GM23248 (cell line): ENCODE results near the gene SH2D5. TPM values are rescaled to one million over a fixed set of nuclear protein-coding genes. Genes with fewer than 3 reads are reported as not detected.

Source experiments
- DNase-seq: peaks from one replicate; pipeline ENCODE4 v3.0.0-alpha.2; 2015
- H2AFZ ChIP-seq: fragments of 200-600 bp; sonication (generic); 2 replicates; pipeline ENCODE4 v1.6.1; 2016; ENCODE audit warnings: antibody characterized with exemption
- H3F3A ChIP-seq: fragments of 200-600 bp; sonication (generic); 2 replicates; pipeline ENCODE4 v1.6.1; 2016; ENCODE audit warnings: mild to moderate bottlenecking, antibody characterized with exemption, mixed run types; ENCODE audit not compliant: insufficient read depth
- H3K27ac ChIP-seq: fragments of 200-600 bp; sonication (generic); 2 replicates; pipeline ENCODE4 v1.5.1; 2016; ENCODE audit warnings: mild to moderate bottlenecking
- H3K27me3 ChIP-seq: fragments of 200-600 bp; sonication (generic); replicated peaks from 2 replicates; pipeline ENCODE4 v1.6.1; 2016; ENCODE audit warnings: mild to moderate bottlenecking; ENCODE audit not compliant: insufficient read depth
- H3K36me3 ChIP-seq: fragments of 200-600 bp; sonication (generic); 2 replicates; pipeline ENCODE4 v1.6.1; 2016; ENCODE audit warnings: low read depth, mild to moderate bottlenecking
- H3K4me1 ChIP-seq: fragments of 200-600 bp; sonication (generic); 2 replicates; pipeline ENCODE4 v1.6.1; 2016; ENCODE audit warnings: mild to moderate bottlenecking; ENCODE audit not compliant: insufficient read depth
- H3K4me2 ChIP-seq: fragments of 200-600 bp; sonication (generic); one replicate; pipeline ENCODE4 v1.6.1; 2016; ENCODE audit warnings: mild to moderate bottlenecking; ENCODE audit not compliant: unreplicated experiment
- H3K4me3 ChIP-seq: fragments of 200-600 bp; sonication (generic); 2 replicates; pipeline ENCODE4 v1.5.1; 2016; ENCODE audit warnings: mild to moderate bottlenecking
- H3K79me2 ChIP-seq: fragments of 200-600 bp; sonication (generic); 2 replicates; pipeline ENCODE4 v1.6.1; 2016; ENCODE audit warnings: mild to moderate bottlenecking; ENCODE audit not compliant: insufficient read depth
- H3K9ac ChIP-seq: fragments of 200-600 bp; sonication (generic); 2 replicates; pipeline ENCODE4 v1.6.1; 2016; ENCODE audit warnings: mild to moderate bottlenecking
- H3K9me2 ChIP-seq: fragments of 200-600 bp; sonication (generic); 2 replicates; pipeline ENCODE4 v1.6.1; 2016; ENCODE audit warnings: mixed run types, mild to moderate bottlenecking, moderate library complexity; ENCODE audit not compliant: insufficient read depth
- H3K9me3 ChIP-seq: fragments of 200-600 bp; sonication (generic); one replicate; pipeline ENCODE4 v1.6.1; 2017; ENCODE audit warnings: low read depth
- H4K20me1 ChIP-seq: fragments of 200-600 bp; sonication (generic); 2 replicates; pipeline ENCODE4 v1.6.0; 2016; ENCODE audit not compliant: insufficient read depth
- EZH2 ChIP-seq: fragments of 200-600 bp; sonication (generic); IDR thresholded peaks from 2 replicates; pipeline ENCODE4 v1.6.1; 2018; ENCODE audit warnings: antibody characterized with exemption, mild to moderate bottlenecking; ENCODE audit not compliant: insufficient read depth, poor library complexity, severe bottlenecking
- EZH2phosphoT487 ChIP-seq: fragments of 200-600 bp; sonication (generic); IDR thresholded peaks from 2 replicates; pipeline ENCODE4 v1.6.1; 2018; ENCODE audit warnings: antibody characterized with exemption, moderate library complexity, mild to moderate bottlenecking, low read depth; ENCODE audit not compliant: insufficient read depth
- WGBS, 2 experiments: methylation state at CpG; one replicate each; pipeline ENCODE4 v1.1.6; 2015 to 2017; ENCODE audit warnings: low lambda C conversion rate in 2 of 2, low coverage in 1 of 2; ENCODE audit errors: missing lambda C conversion rate in 2 of 2; 5-methylcytosine and 5-hydroxymethylcytosine counted together
- in situ Hi-C: fragments of 300-500 bp; cut with MboI; formaldehyde crosslinking; loops from 2 replicates; pipeline ENCODE4 v1.15.0; 2020
- polyA plus RNA-seq: library from polyadenylated mRNA; unstranded; fragments of >200 nt; fragmentation: Nextera tagmentation; extraction: Ambion mirVana; gene quantifications from 2 replicates; pipeline ENCODE4 v1.2.1, GENCODE V29; 2016
- total RNA-seq: library from RNA; depleted of rRNA; stranded (reverse); fragments of >200 nt; shearing (Covaris generic); gene quantifications from 2 replicates; pipeline ENCODE4 v1.2.3, GENCODE V29; 2014

The SH2D5 gene
- total and polyA plus RNA-seq, 2 experiments from 2014 or later, result 1.1 to 1.4 TPM

- TF ChIP-seq EZH2phosphoT487 (no peak), EZH2 (no peak)
- no peaks in the 10 kb centered on the region for H3K36me3 ChIP-seq
- H2AFZ ChIP-seq, result no peak overlapping the region
- H3K4me1 ChIP-seq, result no peaks in the 10 kb centered on the region
- H3K27ac ChIP-seq, result no peak overlapping the region
- H3K79me2 ChIP-seq, result no peaks in the 10 kb centered on the region
- no peak overlapping the region for H3K4me2 ChIP-seq
- H3K9me3 ChIP-seq, result no peaks in the 10 kb centered on the region
- no peaks in the 10 kb centered on the region for H4K20me1 ChIP-seq
- H3K4me3 ChIP-seq, result no peak overlapping the region
- no peak overlapping the region for H3K9ac ChIP-seq
- no peaks in the 10 kb centered on the region for H3K9me2 ChIP-seq
- 64 to 73% methylated on average over 1 of the region's 1 CpG for WGBS, 2 experiments
- in situ Hi-C loops, result loop anchor here (10.0 kb wide), 1 partner anchor 493 kb away; no protein-coding TSS in a partner anchor
- no peak for DNase-seq
- H3F3A ChIP-seq, result no peaks in the 10 kb centered on the region
- H3K27me3 ChIP-seq, result no peaks in the 10 kb centered on the region
These were observed 40.6 kb downstream of the SH2D5 start for GRCh38 chr1:20691872-20692271.

- H3K9ac ChIP-seq, result no peak overlapping the region
- no peaks in the 10 kb centered on the region for H3K36me3 ChIP-seq
- no peaks in the 10 kb centered on the region for H3K9me2 ChIP-seq
- H4K20me1 ChIP-seq, result no peaks in the 10 kb centered on the region
- H3K27me3 ChIP-seq, result no peaks in the 10 kb centered on the region
- H3K4me2 ChIP-seq, result no peak overlapping the region
- H3K79me2 ChIP-seq, result no peaks in the 10 kb centered on the region
- no peak overlapping the region for H3K27ac ChIP-seq
- DNase-seq, result no peak
- H3F3A ChIP-seq, result no peaks in the 10 kb centered on the region
- TF ChIP-seq EZH2 (no peak), EZH2phosphoT487 (no peak)
- no peaks in the 10 kb centered on the region for H3K4me1 ChIP-seq
- H3K9me3 ChIP-seq, result no peaks in the 10 kb centered on the region
- whole genome bisulfite sequencing, 2 experiments, result 84 to 86% methylated on average over 3 of the region's 3 CpGs
- H3K4me3 ChIP-seq, result no peak overlapping the region
- H2AFZ ChIP-seq, result no peak overlapping the region
- in situ Hi-C loops, result loop anchor here (10.0 kb wide), 1 partner anchor 495 kb away; no protein-coding TSS in a partner anchor
These were observed 42.9 kb downstream of the SH2D5 start for GRCh38 chr1:20689645-20690056.

DNA sequence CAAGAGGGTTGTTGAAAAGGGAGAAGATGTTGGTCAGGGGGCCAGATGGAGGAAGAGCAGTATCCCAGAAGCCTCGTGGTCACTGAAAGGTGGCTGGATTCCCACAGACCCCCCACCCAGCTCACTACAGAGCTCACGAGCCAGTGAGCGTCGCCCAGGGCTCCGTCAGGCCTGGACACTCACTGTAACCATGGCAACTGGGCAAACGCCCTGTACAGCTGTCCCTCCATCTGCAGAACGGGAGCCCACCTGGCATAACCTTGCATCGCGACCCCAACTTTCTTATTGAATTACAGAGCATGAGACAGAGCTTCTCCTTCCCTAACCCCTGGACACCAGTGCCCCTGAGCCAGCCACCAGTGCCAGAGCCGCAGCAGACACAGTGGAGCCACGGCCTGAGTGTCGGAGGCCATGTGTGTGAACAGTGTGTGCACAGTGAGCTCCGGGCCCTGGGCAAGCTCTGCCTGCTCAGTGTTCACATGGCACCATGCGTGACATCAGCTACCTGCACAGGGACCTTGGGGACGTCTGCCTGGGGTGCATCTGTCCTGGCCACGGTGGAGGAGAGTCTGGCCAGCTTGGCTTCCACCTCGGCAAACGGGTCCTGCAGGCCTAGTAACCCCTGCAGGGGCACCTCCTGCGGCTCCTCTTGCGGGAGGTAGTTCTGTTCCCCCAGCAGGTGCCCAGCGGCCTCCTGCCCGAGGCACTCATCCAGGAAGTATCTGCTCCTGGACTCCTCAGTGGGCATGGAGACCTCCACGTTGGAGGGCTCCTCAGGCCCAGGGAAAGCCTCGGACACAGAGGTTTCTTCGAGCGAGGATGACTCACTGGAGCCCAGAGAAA lies 45.4 kb downstream of the SH2D5 start:
- Histone ChIP-seq H3K27ac (no peak overlapping the region), H2AFZ (no peak overlapping the region), H3K9ac (no peak overlapping the region), H3K9me3 (no peaks in the 10 kb centered on the region), H3K79me2 (no peaks in the 10 kb centered on the region), H3K4me1 (no peaks in the 10 kb centered on the region), H3K27me3 (no peaks in the 10 kb centered on the region), H3F3A (no peaks in the 10 kb centered on the region), H3K4me3 (no peak overlapping the region), H3K4me2 (no peak overlapping the region), H3K9me2 (no peaks in the 10 kb centered on the region), H3K36me3 (no peaks in the 10 kb centered on the region), H4K20me1 (no peaks in the 10 kb centered on the region)
- 63 to 65% methylated on average over 23 to 25 of the region's 26 CpGs for WGBS, 2 experiments
- in situ Hi-C loops, result no loop called here
- DNase-seq, result no peak
- TF ChIP-seq EZH2 (no peak), EZH2phosphoT487 (no peak)

DNA sequence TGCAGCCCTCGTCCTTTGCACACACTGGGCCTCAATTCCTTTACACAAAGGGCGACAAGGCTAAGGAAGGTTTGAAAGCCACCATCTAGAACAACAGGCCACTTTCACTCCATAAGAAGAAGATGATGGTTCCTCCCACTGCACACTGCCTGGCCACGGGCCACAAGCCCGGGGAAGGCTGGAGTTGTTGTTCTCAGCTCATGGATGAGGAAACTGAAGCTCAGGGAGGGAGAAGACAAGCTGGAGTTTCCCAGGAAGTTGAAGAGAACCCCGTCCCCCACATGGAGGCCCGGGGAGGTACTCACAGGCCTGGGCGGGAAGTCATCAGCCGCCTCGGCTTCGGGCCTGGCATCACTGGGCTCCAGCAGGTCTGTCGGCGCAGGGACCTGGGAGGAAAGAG lies 46.8 kb downstream of the SH2D5 start:
- no peaks in the 10 kb centered on the region for H3K36me3 ChIP-seq
- no peaks in the 10 kb centered on the region for H3K27me3 ChIP-seq
- no peak overlapping the region for H3K4me3 ChIP-seq
- DNase-seq, result no peak
- no peaks in the 10 kb centered on the region for H3K9me3 ChIP-seq
- H2AFZ ChIP-seq, result no peak overlapping the region
- in situ Hi-C loops, result no loop called here
- WGBS, 2 experiments, result 75% methylated on average over 10 to 12 of the region's 12 CpGs
- H3K4me2 ChIP-seq, result no peak overlapping the region
- no peaks in the 10 kb centered on the region for H4K20me1 ChIP-seq
- no peaks in the 10 kb centered on the region for H3K79me2 ChIP-seq
- TF ChIP-seq EZH2 (no peak), EZH2phosphoT487 (no peak)
- H3K4me1 ChIP-seq, result no peaks in the 10 kb centered on the region
- H3K27ac ChIP-seq, result no peak overlapping the region
- no peak overlapping the region for H3K9ac ChIP-seq
- no peaks in the 10 kb centered on the region for H3F3A ChIP-seq
- no peaks in the 10 kb centered on the region for H3K9me2 ChIP-seq
